GM12878 (cell line): ENCODE results near the gene ATXN2. TPM values are rescaled to one million over a fixed set of nuclear protein-coding genes. Genes with fewer than 3 reads are reported as not detected.

Experiments used
- ATAC-seq: fragments of 200-7000 bp; cut with Tn5 transposase; 3 replicates; pipeline ENCODE4 v1.9.1; 2020; ENCODE audit warnings: mild to moderate bottlenecking, moderate library complexity
- BruUV-seq: library from RNA; stranded (reverse); fragments of 400-500 nt; replicated peaks from 2 replicates; lab custom pipeline; 2021; lab: Mats Ljungman, UMichigan
- CTCF ChIA-PET: fragments of 300-600 bp; sonication (Branson Sonifier 250); formaldehyde crosslinking; extraction: SDS; loops from one replicate; lab custom pipeline; 2021; ENCODE audit warnings: inconsistent platforms; lab: Yijun Ruan, JAX
- POLR2A ChIA-PET: fragments of 350-600 bp; formaldehyde crosslinking; extraction: SDS; loops from one replicate; lab custom pipeline; 2021; ENCODE audit warnings: inconsistent platforms; lab: Charles Lee
- RAD21 ChIA-PET: fragments of 300-600 bp; sonication (Branson Sonifier 250); formaldehyde crosslinking; loops from one replicate; lab custom pipeline; 2023; ENCODE audit warnings: antibody characterized with exemption; ENCODE audit not compliant: unreplicated experiment; lab: Charles Lee
- SMC1A ChIA-PET: fragments of 300-600 bp; sonication (Branson Sonifier 250); formaldehyde crosslinking; loops from one replicate; lab custom pipeline; 2023; ENCODE audit not compliant: unreplicated experiment, uncharacterized antibody; lab: Charles Lee
- DNase-seq: peaks from one replicate; pipeline ENCODE4 v3.0.0-alpha.2; 2011; ENCODE audit warnings: low read depth, low spot score
- FAIRE-seq: peaks from 3 replicates; lab custom pipeline; 2011; peaks lifted over from hg19 to GRCh38; lab: Jason Lieb, UNC
- H2AFZ ChIP-seq: 2 replicates; pipeline ENCODE4 v1.6.0; 2011; ENCODE audit warnings: low read depth, low read length, control low read depth; ENCODE audit not compliant: control insufficient read depth
- H3K27ac ChIP-seq: 2 replicates; pipeline ENCODE4 v1.5.1; 2011; ENCODE audit warnings: control low read depth; ENCODE audit not compliant: control insufficient read depth, insufficient read depth
- H3K27me3 ChIP-seq, 2 experiments: replicated peaks in 1 of 2; 2 replicates each; pipeline versions ENCODE4 v1.6.0 to v1.6.1; 2011; ENCODE audit warnings: low read length in 1 of 2; ENCODE audit not compliant: control insufficient read depth in 2 of 2, insufficient read depth in 2 of 2
- H3K36me3 ChIP-seq, 2 experiments: 2 replicates each; pipeline ENCODE4 v1.5.1; 2011; ENCODE audit warnings: low read length in 1 of 2; ENCODE audit not compliant: control insufficient read depth in 2 of 2, insufficient read depth in 2 of 2
- H3K4me1 ChIP-seq: 2 replicates; pipeline ENCODE4 v1.6.1; 2011; ENCODE audit warnings: mild to moderate bottlenecking, low read length, moderate library complexity, mixed read lengths; ENCODE audit not compliant: control insufficient read depth, insufficient read depth
- H3K4me2 ChIP-seq: 2 replicates; pipeline ENCODE4 v1.6.0; 2011; ENCODE audit warnings: control low read depth; ENCODE audit not compliant: control insufficient read depth, insufficient read depth
- H3K4me3 ChIP-seq: fragments of 200-600 bp; sonication (generic); 2 replicates; pipeline ENCODE4 v1.5.1; 2016
- H3K79me2 ChIP-seq: 2 replicates; pipeline ENCODE4 v1.6.0; 2011; ENCODE audit warnings: low read length; ENCODE audit not compliant: control insufficient read depth, insufficient read depth
- H3K9ac ChIP-seq: 2 replicates; pipeline ENCODE4 v1.8.0; 2011; ENCODE audit warnings: low read length, control low read depth, mixed read lengths; ENCODE audit not compliant: control insufficient read depth, insufficient read depth
- H3K9me3 ChIP-seq: replicated peaks from 3 replicates; pipeline ENCODE4 v1.5.1; 2011; ENCODE audit warnings: mild to moderate bottlenecking, low read length; ENCODE audit not compliant: control insufficient read depth, insufficient read depth
- H4K20me1 ChIP-seq: 2 replicates; pipeline ENCODE4 v1.6.0; 2011; ENCODE audit not compliant: control insufficient read depth, insufficient read depth
- BRCA1 ChIP-seq: IDR thresholded peaks from 2 replicates; pipeline ENCODE4 v1.6.1; 2011; ENCODE audit warnings: low read depth, low read length, improper control_type of control experiment
- KDM1A ChIP-seq: fragments of 200-600 bp; sonication (generic); IDR thresholded peaks from 2 replicates; pipeline ENCODE4 v1.6.1; 2016; ENCODE audit warnings: borderline replicate concordance
- RUNX3 ChIP-seq: IDR thresholded peaks from 2 replicates; pipeline ENCODE4 v1.6.1; 2012; ENCODE audit warnings: low read length, inconsistent platforms
- SMC3 ChIP-seq: IDR thresholded peaks from 2 replicates; pipeline ENCODE4 v1.6.1; 2011; ENCODE audit warnings: low read length, improper control_type of control experiment, borderline replicate concordance
- TCF12 ChIP-seq: IDR thresholded peaks from 2 replicates; pipeline ENCODE4 v1.6.1; 2011; ENCODE audit warnings: low read depth, mild to moderate bottlenecking, low read length
- USF1 ChIP-seq: IDR thresholded peaks from 2 replicates; pipeline ENCODE4 v1.6.1; 2011; ENCODE audit warnings: borderline replicate concordance, low read depth, mild to moderate bottlenecking, moderate library complexity, mixed read lengths, low read length; ENCODE audit not compliant: insufficient read depth; ENCODE audit errors: extremely low read length
- ZBTB4 ChIP-seq: fragments of 450-650 bp; formaldehyde crosslinking; IDR thresholded peaks from 2 replicates; pipeline ENCODE4 v1.4.0; 2022; ENCODE audit warnings: mild to moderate bottlenecking, moderate library complexity
- WGBS: methylation state at CpG from one replicate; pipeline ENCODE4 v1.1.6; 2016; ENCODE audit warnings: low lambda C conversion rate; ENCODE audit not compliant: insufficient replicate concordance, insufficient coverage; ENCODE audit errors: missing lambda C conversion rate; 5-methylcytosine and 5-hydroxymethylcytosine counted together
- in situ Hi-C: fragments of 300-500 bp; cut with MboI; formaldehyde crosslinking; loops from 9 replicates; pipeline ENCODE4 v1.14.3; 2018; ENCODE audit warnings: mixed read lengths
- intact Hi-C: fragments of 100-400 bp; cut with micrococcal nuclease; formaldehyde crosslinking; loops from one replicate; pipeline ENCODE4 v1.14.2; 2022; ENCODE audit not compliant: unreplicated experiment
- polyA plus RNA-seq, 11 experiments: library from polyadenylated mRNA; depleted of rRNA in 4 of 11; unstranded in 6 of 11; stranded (reverse) in 5 of 11; fragments of >200 nt; fragmentation: Nextera tagmentation in 4 of 11; fragmentation: Illumina TruSeq in 1 of 11; extraction: Ambion mirVana in 4 of 11; extraction: Trizol in 1 of 11; gene quantifications; 1 replicate in 1 of 11; 2 replicates in 10 of 11; pipeline versions ENCODE4 v1.2.1 to v1.2.3, GENCODE V29; 2011 to 2016; ENCODE audit warnings: inconsistent platforms in 2 of 11, missing spikeins in 2 of 11, low read depth in 1 of 11
- total RNA-seq, 4 experiments: library from RNA; depleted of rRNA in 3 of 4; stranded (reverse); fragments of >200 nt in 3 of 4; fragmentation: Illumina TruSeq in 1 of 4; extraction: Trizol in 1 of 4; gene quantifications; 2 replicates each; pipeline versions ENCODE4 v1.2.1 to v1.2.3, GENCODE V29; 2013 to 2021

ATXN2 gene
- total and polyA plus RNA-seq, 10 of the 15 experiments (the other 5 are each of a cell fraction or from before 2014, with no cell fraction given), result 8.8 to 31.5 (median 19.0) TPM

GRCh38 chr12:111635524-111635923 lies 36.4 kb upstream of the ATXN2 start:
- Histone ChIP-seq H3K36me3 (no peaks in the 10 kb centered on the region), H3K4me2 (no peak overlapping the region), H3K9ac (no peak overlapping the region), H3K4me3 (no peak overlapping the region), H3K27ac (no peak overlapping the region), H3K9me3 (no peaks in the 10 kb centered on the region), H3K27me3 (no peaks in the 10 kb centered on the region), H4K20me1 (no peaks in the 10 kb centered on the region), H3K79me2 (no peaks in the 10 kb centered on the region), H3K4me1 (no peaks in the 10 kb centered on the region), H2AFZ (no peak overlapping the region)
- BruUV-seq, result no TSS peak
- 52% methylated on average over 8 of the region's 8 CpGs for WGBS
- CTCF ChIA-PET, result interaction anchor here (0.6 to 1.3 kb wide), 2 partner anchors 11 to 51 kb away, joined by 3 read pairs; no protein-coding TSS in a partner anchor
- SMC1A ChIA-PET, result no interaction called here
- DNase-seq (no peak), ATAC-seq (peak; percentile 35), FAIRE-seq (no peak)
- POLR2A ChIA-PET, result no interaction called here
- RAD21 ChIA-PET, result no interaction called here
- intact Hi-C loops, result no loop called here
- in situ Hi-C loops, result no loop called here
- TF ChIP-seq RUNX3 (peak; percentile 50), ZBTB4 (CRISPR knock-in tag) (no peak)

GRCh38 chr12:111628505-111629260 lies 29.6 kb upstream of the ATXN2 start:
- in situ Hi-C loops, result no loop called here
- no TSS peak for BruUV-seq
- H3K27ac ChIP-seq, result no peak overlapping the region
- H3K9me3 ChIP-seq, result no peaks in the 10 kb centered on the region
- H3K9ac ChIP-seq, result no peak overlapping the region
- no peaks in the 10 kb centered on the region for H3K4me1 ChIP-seq
- no peaks in the 10 kb centered on the region for H3K27me3 ChIP-seq
- intact Hi-C loops, result no loop called here
- ChIA-PET POLR2A (no interaction called here), RAD21 (no interaction called here), CTCF (no interaction called here), SMC1A (no interaction called here)
- no peaks in the 10 kb centered on the region for H3K79me2 ChIP-seq
- H2AFZ ChIP-seq, result no peak overlapping the region
- FAIRE-seq (no peak), DNase-seq (no peak), ATAC-seq (no peak)
- H3K36me3 ChIP-seq, result no peaks in the 10 kb centered on the region
- H3K4me3 ChIP-seq, result no peak overlapping the region
- no peaks in the 10 kb centered on the region for H4K20me1 ChIP-seq
- WGBS, result 90% methylated on average over 7 of the region's 7 CpGs
- no peak overlapping the region for H3K4me2 ChIP-seq
- no peak for TF ChIP-seq USF1
- TF ChIP-seq TCF12, result no peak
- no peak for TF ChIP-seq ZBTB4 (CRISPR knock-in tag)
- no peak for TF ChIP-seq BRCA1
- no peak for TF ChIP-seq KDM1A
- TF ChIP-seq SMC3, result no peak
